HG03432 (cell line): Measurements from ENCODE around the gene ETV5.
"Not testable (repeated sequence)": the region's sequence is repeated elsewhere in the genome, so short reads cannot be mapped to it uniquely, and the experiment has no call there.

Experiments
- ATAC-seq: cut with Tn5 transposase; IDR thresholded peaks from one replicate; pipeline ENCODE4 v1.9.1; 2021; ENCODE audit warnings: mild to moderate bottlenecking, moderate library complexity; ENCODE audit not compliant: unreplicated experiment

Gene ETV5

GRCh38 chr3:186025993-186026392 is 82.9 kb downstream of the ETV5 start:
- not testable (repeated sequence) for ATAC-seq

- ATAC-seq = no peak
These were observed 83.7 kb downstream of the ETV5 start for GRCh38 chr3:186025161-186025560.

GRCh38 chr3:186024210-186024609 is 84.7 kb downstream of the ETV5 start:
- ATAC-seq = no peak

- no peak for ATAC-seq
These were observed 86.0 kb downstream of the ETV5 start for GRCh38 chr3:186022931-186023330.

- ATAC-seq = no peak
These were observed 87.1 kb downstream of the ETV5 start for GRCh38 chr3:186021673-186022362.

GRCh38 chr3:186021250-186021649 is 87.6 kb downstream of the ETV5 start:
- ATAC-seq = not testable (repeated sequence)

- ATAC-seq = not testable (repeated sequence)
These were observed 89.6 kb downstream of the ETV5 start for GRCh38 chr3:186019288-186019687.

GRCh38 chr3:186014866-186015265 is 94.0 kb downstream of the ETV5 start:
- no peak for ATAC-seq

GRCh38 chr3:186013312-186013711 is 95.6 kb downstream of the ETV5 start:
- no peak for ATAC-seq

GRCh38 chr3:186012137-186012536 is 96.8 kb downstream of the ETV5 start:
- ATAC-seq = no peak

GRCh38 chr3:186004671-186005070 is 104.2 kb downstream of the ETV5 start:
- ATAC-seq = peak; percentile 18

GRCh38 chr3:186004209-186004608 is 104.7 kb downstream of the ETV5 start:
- ATAC-seq = peak; percentile 52

- ATAC-seq = peak; percentile 84
These were observed 105.3 kb downstream of the ETV5 start for GRCh38 chr3:186003610-186004009.

- peak; percentile 57 for ATAC-seq
These were observed 105.9 kb downstream of the ETV5 start for GRCh38 chr3:186002884-186003472.

GRCh38 chr3:186001842-186002241 is 107.0 kb downstream of the ETV5 start:
- ATAC-seq = no peak

- ATAC-seq = no peak
These were observed 109.7 kb downstream of the ETV5 start for GRCh38 chr3:185999221-185999620.

GRCh38 chr3:185998136-185998535 is 110.8 kb downstream of the ETV5 start:
- ATAC-seq = no peak

GRCh38 chr3:185997130-185997529 is 111.8 kb downstream of the ETV5 start:
- no peak for ATAC-seq
